PC-3 (cell line): ENCODE results near the gene CROCC2.

Source experiments
- EZH2 ChIP-seq: fragments of 300-600 bp; sonication (generic); IDR thresholded peaks from one replicate; pipeline ENCODE4 v1.6.1; 2017; ENCODE audit warnings: antibody characterized with exemption, mild to moderate bottlenecking, low read length; ENCODE audit not compliant: unreplicated experiment
- EZH2phosphoT487 ChIP-seq: fragments of 300-600 bp; sonication (generic); IDR thresholded peaks from 2 replicates; pipeline ENCODE4 v1.6.1; 2018; ENCODE audit warnings: mild to moderate bottlenecking, antibody characterized with exemption, low read length, borderline replicate concordance
- TF ChIP-seq, protein P1 (sequence below): fragments of 300-600 bp; sonication (generic); conservative IDR thresholded peaks from 2 replicates; pipeline ENCODE4 v1.5.1; 2017; ENCODE audit warnings: antibody characterized with exemption, low read depth, mild to moderate bottlenecking, low read length

DNA sequence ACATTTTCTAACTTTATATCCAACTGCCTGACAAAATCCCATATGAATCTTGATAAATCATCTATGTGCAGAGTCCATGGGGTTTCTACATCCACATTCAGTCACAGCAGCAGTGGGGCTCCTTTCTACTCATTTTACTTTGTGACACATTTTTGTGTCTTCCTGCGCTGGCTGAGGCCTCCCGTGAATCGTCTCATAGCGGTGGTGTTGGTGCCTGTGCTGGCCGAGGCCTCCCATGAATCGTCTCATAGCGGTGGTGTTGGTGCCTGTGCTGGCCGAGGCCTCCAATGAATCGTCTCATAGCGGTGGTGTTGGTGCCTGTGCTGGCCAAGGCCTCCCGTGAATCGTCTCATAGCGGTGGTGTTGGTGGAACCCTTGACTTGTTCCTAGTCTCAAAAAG is 109.3 kb downstream of the CROCC2 start:
- TF ChIP-seq, protein P1, sequence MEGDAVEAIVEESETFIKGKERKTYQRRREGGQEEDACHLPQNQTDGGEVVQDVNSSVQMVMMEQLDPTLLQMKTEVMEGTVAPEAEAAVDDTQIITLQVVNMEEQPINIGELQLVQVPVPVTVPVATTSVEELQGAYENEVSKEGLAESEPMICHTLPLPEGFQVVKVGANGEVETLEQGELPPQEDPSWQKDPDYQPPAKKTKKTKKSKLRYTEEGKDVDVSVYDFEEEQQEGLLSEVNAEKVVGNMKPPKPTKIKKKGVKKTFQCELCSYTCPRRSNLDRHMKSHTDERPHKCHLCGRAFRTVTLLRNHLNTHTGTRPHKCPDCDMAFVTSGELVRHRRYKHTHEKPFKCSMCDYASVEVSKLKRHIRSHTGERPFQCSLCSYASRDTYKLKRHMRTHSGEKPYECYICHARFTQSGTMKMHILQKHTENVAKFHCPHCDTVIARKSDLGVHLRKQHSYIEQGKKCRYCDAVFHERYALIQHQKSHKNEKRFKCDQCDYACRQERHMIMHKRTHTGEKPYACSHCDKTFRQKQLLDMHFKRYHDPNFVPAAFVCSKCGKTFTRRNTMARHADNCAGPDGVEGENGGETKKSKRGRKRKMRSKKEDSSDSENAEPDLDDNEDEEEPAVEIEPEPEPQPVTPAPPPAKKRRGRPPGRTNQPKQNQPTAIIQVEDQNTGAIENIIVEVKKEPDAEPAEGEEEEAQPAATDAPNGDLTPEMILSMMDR, result no peak
- no peak for TF ChIP-seq EZH2
- no peak for TF ChIP-seq EZH2phosphoT487
